ENCODE results near the gene DUS2. TPM values are rescaled to one million over a fixed set of nuclear protein-coding genes. Genes with fewer than 3 reads are reported as not detected.

The DUS2 gene
- total and polyA plus RNA-seq, 4 donors = 6.9 to 10.7 (median 7.9) TPM

DNA sequence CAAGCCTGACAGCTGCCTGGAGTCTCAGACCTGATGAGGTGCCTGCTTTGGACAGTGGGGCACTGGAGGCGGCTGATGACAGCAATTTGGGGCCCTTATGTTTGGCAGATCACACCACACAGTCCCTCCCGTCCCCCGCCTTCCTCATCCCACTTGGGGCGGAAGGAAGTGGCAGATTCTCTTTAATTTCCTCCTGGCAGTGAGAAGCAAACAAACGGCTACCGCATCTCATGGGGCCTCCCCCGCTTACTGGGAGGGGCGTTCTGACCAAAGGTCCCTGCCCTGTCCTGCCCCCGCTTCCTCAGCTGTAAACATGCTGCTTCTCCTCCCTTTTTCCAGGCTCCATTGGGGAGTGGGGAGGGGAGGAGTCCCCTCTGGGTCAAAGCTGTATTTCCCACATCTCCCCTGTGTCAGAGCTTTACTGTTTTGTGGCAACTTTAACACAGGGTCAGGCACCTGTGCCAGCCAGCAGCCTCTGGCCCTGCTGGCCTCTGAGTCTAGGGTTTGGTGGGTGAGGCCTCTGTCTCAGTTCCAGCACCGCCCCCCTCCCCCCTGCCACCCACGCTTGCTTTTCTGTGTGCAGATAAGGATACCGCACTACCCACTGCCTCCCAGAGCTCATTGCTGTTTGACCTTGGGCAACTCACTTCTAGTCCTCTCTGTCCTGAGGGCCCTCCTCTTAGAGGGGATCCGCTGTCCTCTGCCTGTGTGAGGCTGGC lies 56.7 kb downstream of the DUS2 start (continued):
- TF ChIP-seq, protein P1, sequence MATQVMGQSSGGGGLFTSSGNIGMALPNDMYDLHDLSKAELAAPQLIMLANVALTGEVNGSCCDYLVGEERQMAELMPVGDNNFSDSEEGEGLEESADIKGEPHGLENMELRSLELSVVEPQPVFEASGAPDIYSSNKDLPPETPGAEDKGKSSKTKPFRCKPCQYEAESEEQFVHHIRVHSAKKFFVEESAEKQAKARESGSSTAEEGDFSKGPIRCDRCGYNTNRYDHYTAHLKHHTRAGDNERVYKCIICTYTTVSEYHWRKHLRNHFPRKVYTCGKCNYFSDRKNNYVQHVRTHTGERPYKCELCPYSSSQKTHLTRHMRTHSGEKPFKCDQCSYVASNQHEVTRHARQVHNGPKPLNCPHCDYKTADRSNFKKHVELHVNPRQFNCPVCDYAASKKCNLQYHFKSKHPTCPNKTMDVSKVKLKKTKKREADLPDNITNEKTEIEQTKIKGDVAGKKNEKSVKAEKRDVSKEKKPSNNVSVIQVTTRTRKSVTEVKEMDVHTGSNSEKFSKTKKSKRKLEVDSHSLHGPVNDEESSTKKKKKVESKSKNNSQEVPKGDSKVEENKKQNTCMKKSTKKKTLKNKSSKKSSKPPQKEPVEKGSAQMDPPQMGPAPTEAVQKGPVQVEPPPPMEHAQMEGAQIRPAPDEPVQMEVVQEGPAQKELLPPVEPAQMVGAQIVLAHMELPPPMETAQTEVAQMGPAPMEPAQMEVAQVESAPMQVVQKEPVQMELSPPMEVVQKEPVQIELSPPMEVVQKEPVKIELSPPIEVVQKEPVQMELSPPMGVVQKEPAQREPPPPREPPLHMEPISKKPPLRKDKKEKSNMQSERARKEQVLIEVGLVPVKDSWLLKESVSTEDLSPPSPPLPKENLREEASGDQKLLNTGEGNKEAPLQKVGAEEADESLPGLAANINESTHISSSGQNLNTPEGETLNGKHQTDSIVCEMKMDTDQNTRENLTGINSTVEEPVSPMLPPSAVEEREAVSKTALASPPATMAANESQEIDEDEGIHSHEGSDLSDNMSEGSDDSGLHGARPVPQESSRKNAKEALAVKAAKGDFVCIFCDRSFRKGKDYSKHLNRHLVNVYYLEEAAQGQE (IDR thresholded peaks at IDR 0.05) = peak; percentile 57
- peak; percentile 80 for TF ChIP-seq FOXA2 (IDR thresholded peaks at IDR 0.05)
- TF ChIP-seq FOXA1 (IDR thresholded peaks at IDR 0.05) = peak; percentile 61

DNA sequence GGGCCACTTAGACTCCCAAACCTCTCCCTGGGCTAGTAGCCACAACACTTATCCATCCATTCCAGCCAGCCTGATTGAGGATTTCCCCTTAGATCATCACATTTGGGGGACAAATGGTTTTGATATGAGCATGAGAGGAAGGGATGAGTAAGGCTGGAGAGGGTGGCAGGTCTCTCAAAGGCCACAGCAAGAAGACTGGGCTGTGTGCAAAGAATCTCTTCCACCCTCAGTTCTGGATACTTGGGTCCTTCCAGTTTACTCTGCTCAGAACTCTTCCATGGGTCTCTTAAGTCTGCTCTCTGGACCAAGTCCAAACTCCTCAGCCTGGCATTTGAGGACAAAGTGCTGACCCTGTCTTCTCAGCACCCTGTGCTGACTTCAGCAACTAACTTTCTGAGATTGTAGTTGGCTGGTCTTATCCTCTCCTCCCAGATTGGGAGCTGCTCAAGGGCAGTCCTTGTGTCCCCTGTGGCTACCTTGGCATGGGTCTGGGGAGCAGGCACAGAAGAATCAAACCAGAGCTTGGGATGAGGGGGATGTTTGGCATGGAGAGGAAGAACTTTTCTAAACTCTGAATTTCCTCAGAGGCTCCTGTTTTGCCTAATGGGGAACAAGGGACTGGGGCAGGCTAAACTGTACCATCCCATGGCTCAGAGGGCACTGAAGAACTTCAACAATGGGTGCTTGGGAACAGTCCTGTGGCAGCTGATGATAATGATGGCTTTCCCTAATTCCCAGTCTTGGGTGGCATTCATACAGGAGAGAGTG lies 59.0 kb downstream of the DUS2 start:
- H3K36me3 ChIP-seq (ENCODE audit: control insufficient read depth in 4 of 4, insufficient read depth in 3 of 4, low read depth in 1 of 4, low read length in 3 of 4) = no peaks in the 10 kb centered on the region
- peak overlapping the region; percentile 43 to 44 for H3K27ac ChIP-seq (ENCODE audit: low read depth in 1 of 2, low read length in 2 of 2)
- TF ChIP-seq HNF4A (conservative IDR thresholded peaks at IDR 0.05) (peak; percentile 13 to 57), HNF4G (IDR thresholded peaks at IDR 0.05) (no peak)
- H3K9ac ChIP-seq (ENCODE audit: low read depth in 1 of 2, low read length in 2 of 2) = no peak overlapping the region
- H3K4me3 ChIP-seq (ENCODE audit: low read depth in 1 of 3, low read length in 3 of 3) = no peak overlapping the region
- no peaks in the 10 kb centered on the region for H3K27me3 ChIP-seq (ENCODE audit: control insufficient read depth in 4 of 4, insufficient read depth in 4 of 4, low read length in 3 of 4)
- peaks cover 29 to 69% (median 53%) of the 10 kb centered on the region in 4 donors for H3K4me1 ChIP-seq (ENCODE audit: control insufficient read depth in 4 of 4, insufficient read depth in 4 of 4, low read length in 3 of 4)
- DNase-seq (ENCODE audit: low spot score) = no peak
- no peaks in the 10 kb centered on the region for H3K9me3 ChIP-seq (ENCODE audit: control insufficient read depth in 4 of 4, low read length in 3 of 4)

GRCh38 chr16:68082629-68083238 lies 59.6 kb downstream of the DUS2 start:
- no peak for DNase-seq (ENCODE audit: low spot score)
- Histone ChIP-seq H3K27ac (ENCODE audit: low read depth in 1 of 2, low read length in 2 of 2) (peak overlapping the region in 1 of 2 donors; percentile 44), H3K9ac (ENCODE audit: low read depth in 1 of 2, low read length in 2 of 2) (no peak overlapping the region), H3K4me3 (ENCODE audit: low read depth in 1 of 3, low read length in 3 of 3) (no peak overlapping the region), H3K27me3 (ENCODE audit: control insufficient read depth in 4 of 4, insufficient read depth in 4 of 4, low read length in 3 of 4) (no peaks in the 10 kb centered on the region), H3K9me3 (ENCODE audit: control insufficient read depth in 4 of 4, low read length in 3 of 4) (no peaks in the 10 kb centered on the region), H3K4me1 (ENCODE audit: control insufficient read depth in 4 of 4, insufficient read depth in 4 of 4, low read length in 3 of 4) (peaks cover 29 to 71% (median 53%) of the 10 kb centered on the region in 4 donors), H3K36me3 (ENCODE audit: control insufficient read depth in 4 of 4, insufficient read depth in 3 of 4, low read depth in 1 of 4, low read length in 3 of 4) (no peaks in the 10 kb centered on the region)
- WGBS = 87% methylated on average over 2 of the region's 2 CpGs
- TF ChIP-seq NR2F2 (IDR thresholded peaks at IDR 0.05) (no peak), ATF3 (IDR thresholded peaks at IDR 0.05) (no peak), HNF4A (conservative IDR thresholded peaks at IDR 0.05) (no peak), EGR1 (IDR thresholded peaks at IDR 0.05; ENCODE audit: low read depth in 2 of 2) (no peak), HNF4G (IDR thresholded peaks at IDR 0.05) (no peak), YY1 (IDR thresholded peaks at IDR 0.05) (no peak), JUND (IDR thresholded peaks at IDR 0.05) (no peak), ZBTB33 (IDR thresholded peaks at IDR 0.05) (no peak), FOXA2 (IDR thresholded peaks at IDR 0.05) (no peak), RAD21 (IDR thresholded peaks at IDR 0.05) (no peak), RXRA (IDR thresholded peaks at IDR 0.05) (no peak), FOXA1 (IDR thresholded peaks at IDR 0.05) (no peak), TAF1 (conservative IDR thresholded peaks at IDR 0.05) (no peak)
- TF ChIP-seq, protein P1 (IDR thresholded peaks at IDR 0.05) = no peak
- TF ChIP-seq, protein P2, sequence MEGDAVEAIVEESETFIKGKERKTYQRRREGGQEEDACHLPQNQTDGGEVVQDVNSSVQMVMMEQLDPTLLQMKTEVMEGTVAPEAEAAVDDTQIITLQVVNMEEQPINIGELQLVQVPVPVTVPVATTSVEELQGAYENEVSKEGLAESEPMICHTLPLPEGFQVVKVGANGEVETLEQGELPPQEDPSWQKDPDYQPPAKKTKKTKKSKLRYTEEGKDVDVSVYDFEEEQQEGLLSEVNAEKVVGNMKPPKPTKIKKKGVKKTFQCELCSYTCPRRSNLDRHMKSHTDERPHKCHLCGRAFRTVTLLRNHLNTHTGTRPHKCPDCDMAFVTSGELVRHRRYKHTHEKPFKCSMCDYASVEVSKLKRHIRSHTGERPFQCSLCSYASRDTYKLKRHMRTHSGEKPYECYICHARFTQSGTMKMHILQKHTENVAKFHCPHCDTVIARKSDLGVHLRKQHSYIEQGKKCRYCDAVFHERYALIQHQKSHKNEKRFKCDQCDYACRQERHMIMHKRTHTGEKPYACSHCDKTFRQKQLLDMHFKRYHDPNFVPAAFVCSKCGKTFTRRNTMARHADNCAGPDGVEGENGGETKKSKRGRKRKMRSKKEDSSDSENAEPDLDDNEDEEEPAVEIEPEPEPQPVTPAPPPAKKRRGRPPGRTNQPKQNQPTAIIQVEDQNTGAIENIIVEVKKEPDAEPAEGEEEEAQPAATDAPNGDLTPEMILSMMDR (IDR thresholded peaks at IDR 0.05; ENCODE audit: low read depth, low read length, missing input control) = no peak
- TF ChIP-seq, protein P3, sequence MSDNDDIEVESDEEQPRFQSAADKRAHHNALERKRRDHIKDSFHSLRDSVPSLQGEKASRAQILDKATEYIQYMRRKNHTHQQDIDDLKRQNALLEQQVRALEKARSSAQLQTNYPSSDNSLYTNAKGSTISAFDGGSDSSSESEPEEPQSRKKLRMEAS (IDR thresholded peaks at IDR 0.05) = no peak
